ENCODE data around the gene MAP3K13.

The MAP3K13 gene

GRCh38 chr3:185353823-185354614, 8.9 kb upstream of the MAP3K13 start:
- DNase-seq (ENCODE audit: low spot score) = no peak
- H3K27ac ChIP-seq = no peak overlapping the region

GRCh38 chr3:185356499-185356898, 6.4 kb upstream of the MAP3K13 start:
- no peak overlapping the region for H3K27ac ChIP-seq
- TF ChIP-seq CTCF (IDR thresholded peaks at IDR 0.05) = no peak
- no peak for DNase-seq (ENCODE audit: low spot score)
- no peak overlapping the region for H3K4me3 ChIP-seq

More at GRCh38 chr3:185353823-185354614, 8.9 kb upstream of the MAP3K13 start:
- peak; percentile 36 for TF ChIP-seq CTCF (IDR thresholded peaks at IDR 0.05)
- no peak overlapping the region for H3K4me3 ChIP-seq

DNA sequence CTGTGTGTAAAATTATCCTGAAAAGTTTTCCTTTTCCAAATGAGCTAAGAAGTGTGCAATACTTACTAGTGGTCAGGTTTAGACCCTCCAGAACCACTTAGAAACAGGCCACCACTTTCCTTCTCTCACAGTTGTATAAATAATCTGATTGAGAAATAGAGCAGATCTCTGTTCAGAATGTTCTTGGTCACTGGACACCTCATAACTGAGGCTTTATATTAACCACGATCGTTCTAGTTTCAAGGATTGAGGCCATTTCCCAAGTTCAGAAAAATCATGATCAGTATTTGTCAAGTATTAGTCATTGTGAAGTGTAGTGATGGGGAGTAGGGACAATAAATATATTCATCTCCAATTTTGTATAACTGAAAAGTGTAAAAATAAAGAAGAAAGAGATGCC, 1.0 kb upstream of the MAP3K13 start:
- no peak for DNase-seq (ENCODE audit: low spot score)
- Histone ChIP-seq H3K4me3 (no peak overlapping the region), H3K27ac (no peak overlapping the region)
- no peak for TF ChIP-seq CTCF (IDR thresholded peaks at IDR 0.05)

GRCh38 chr3:185363662-185364203, 797 bp downstream of the MAP3K13 start:
- TF ChIP-seq CTCF (IDR thresholded peaks at IDR 0.05) = no peak
- Histone ChIP-seq H3K27ac (peak overlapping the region; percentile 72), H3K4me3 (peak overlapping the region; percentile 79)
- DNase-seq (ENCODE audit: low spot score) = no peak

DNA sequence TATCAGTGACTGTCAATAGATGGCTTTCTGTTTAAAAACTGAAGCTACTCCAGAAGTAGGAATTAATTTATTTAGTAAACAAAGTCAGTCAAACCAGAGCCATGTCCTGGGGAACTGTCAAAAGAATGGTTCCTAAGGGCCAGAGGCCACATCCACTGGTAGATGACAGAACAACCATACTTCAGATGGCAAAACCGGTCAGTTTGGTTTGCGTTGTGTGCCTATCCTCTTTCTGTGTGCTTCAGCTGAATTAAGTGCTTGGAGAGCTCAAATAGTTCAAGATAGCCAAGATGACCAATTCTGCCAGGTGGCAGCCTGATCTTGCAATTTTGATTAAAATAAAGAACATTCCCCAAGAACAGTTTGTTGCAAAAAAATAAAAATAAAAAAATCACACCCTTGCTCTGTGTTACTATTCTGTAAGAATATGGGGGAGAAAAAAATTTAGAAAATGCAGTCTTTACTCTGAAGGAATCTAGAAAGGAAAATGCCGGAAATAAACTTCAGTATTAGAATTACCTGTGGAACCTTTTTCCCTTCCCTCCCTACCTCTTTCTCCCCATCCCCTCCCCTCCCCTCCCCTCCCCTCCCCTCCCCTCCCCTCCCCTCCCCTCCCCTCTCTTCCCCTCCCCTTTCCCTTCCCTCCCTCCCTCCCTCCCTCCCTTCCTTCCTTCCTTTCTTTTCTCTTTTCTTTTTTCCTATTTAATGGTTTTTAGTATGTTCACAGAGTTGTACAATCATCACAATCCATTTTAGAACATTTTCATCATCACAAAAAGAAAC, 2.5 kb downstream of the MAP3K13 start:
- no peak overlapping the region for H3K27ac ChIP-seq

DNA sequence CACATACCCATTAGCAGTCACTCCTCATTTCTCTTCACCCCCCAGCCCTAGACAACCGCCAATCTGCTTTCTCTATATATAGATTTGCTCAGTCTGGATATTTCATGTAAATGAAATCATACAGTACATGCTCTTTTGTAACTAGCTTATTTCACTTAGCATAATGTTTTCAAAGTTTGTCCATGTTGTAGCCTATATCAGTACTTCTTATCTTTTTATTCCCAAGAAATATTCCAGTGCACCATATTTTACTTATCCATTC, 3.1 kb downstream of the MAP3K13 start:
- TF ChIP-seq CTCF (IDR thresholded peaks at IDR 0.05) = no peak
- Histone ChIP-seq H3K27ac (no peak overlapping the region), H3K4me3 (no peak overlapping the region)
- no peak for DNase-seq (ENCODE audit: low spot score)

More for the DNA sequence above, 2.5 kb downstream of the MAP3K13 start:
- TF ChIP-seq CTCF (IDR thresholded peaks at IDR 0.05) = no peak
- DNase-seq (ENCODE audit: low spot score) = no peak
- H3K4me3 ChIP-seq = no peak overlapping the region
